Chondrocyte (in vitro differentiated cells): ENCODE data around the gene GALM. TPM values are rescaled to one million over a fixed set of nuclear protein-coding genes. Genes with fewer than 3 reads are reported as not detected.
"Not testable (repeated sequence)": the region's sequence is repeated elsewhere in the genome, so short reads cannot be mapped to it uniquely, and the experiment has no call there.

Source experiments
- DNase-seq: peaks from one replicate; pipeline ENCODE4 v3.0.0; 2021; ENCODE audit warnings: mixed read lengths, low spot score
- H3K27ac Mint-ChIP-seq: one replicate; pipeline ENCODE4 v1.8.0; 2021; ENCODE audit warnings: mild to moderate bottlenecking, moderate library complexity, mixed read lengths; ENCODE audit not compliant: unreplicated experiment
- H3K27me3 Mint-ChIP-seq: 2 replicates; pipeline ENCODE4 v1.8.0; 2021; ENCODE audit warnings: low read depth, mixed read lengths
- H3K36me3 Mint-ChIP-seq: 2 replicates; pipeline ENCODE4 v1.8.0; 2021; ENCODE audit warnings: low read depth, mixed read lengths
- H3K4me1 Mint-ChIP-seq: 2 replicates; pipeline ENCODE4 v1.8.0; 2021; ENCODE audit warnings: low read depth, mild to moderate bottlenecking, mixed read lengths
- H3K4me3 Mint-ChIP-seq: one replicate; pipeline ENCODE4 v1.8.0; 2021; ENCODE audit warnings: mild to moderate bottlenecking, moderate library complexity, mixed read lengths; ENCODE audit not compliant: unreplicated experiment
- H3K9me3 Mint-ChIP-seq: 2 replicates; pipeline ENCODE4 v1.8.0; 2021; ENCODE audit warnings: low read depth, mixed read lengths
- CTCF ChIP-seq: fragments of 200-600 bp; sonication (generic); IDR thresholded peaks from 2 replicates; pipeline ENCODE4 v1.5.0; 2021; ENCODE audit warnings: antibody characterized with exemption, mild to moderate bottlenecking, moderate library complexity
- total RNA-seq: library from RNA; stranded (reverse); gene quantifications from 3 replicates; pipeline ENCODE4 v1.2.1, GENCODE V29; 2021

GALM gene
- total RNA-seq, 1 donor from 2014 or later, result 4.7 TPM

- Mint-ChIP-seq H3K4me3 (no peak overlapping the region), H3K9me3 (peaks cover 6% of the 10 kb centered on the region), H3K27me3 (no peaks in the 10 kb centered on the region), H3K36me3 (no peaks in the 10 kb centered on the region), H3K27ac (no peak overlapping the region), H3K4me1 (no peaks in the 10 kb centered on the region)
- DNase-seq, result no peak
- TF ChIP-seq CTCF, result no peak
Observed at GRCh38 chr2:38632980-38633379, 32.9 kb upstream of the GALM start.

- no peak for DNase-seq
- peaks cover 6% of the 10 kb centered on the region for H3K9me3 Mint-ChIP-seq
- peaks cover 2% of the 10 kb centered on the region for H3K27me3 Mint-ChIP-seq
- no peak overlapping the region for H3K27ac Mint-ChIP-seq
- H3K36me3 Mint-ChIP-seq, result no peaks in the 10 kb centered on the region
- H3K4me1 Mint-ChIP-seq, result no peaks in the 10 kb centered on the region
- no peak for TF ChIP-seq CTCF
- H3K4me3 Mint-ChIP-seq, result no peak overlapping the region
Observed at GRCh38 chr2:38633895-38634294, 32.0 kb upstream of the GALM start.

- Mint-ChIP-seq H3K4me1 (no peaks in the 10 kb centered on the region), H3K27me3 (peaks cover 2% of the 10 kb centered on the region), H3K27ac (no peak overlapping the region), H3K9me3 (peaks cover 6% of the 10 kb centered on the region), H3K4me3 (no peak overlapping the region), H3K36me3 (no peaks in the 10 kb centered on the region)
- DNase-seq, result no peak
- no peak for TF ChIP-seq CTCF
Observed at GRCh38 chr2:38634684-38635083, 31.2 kb upstream of the GALM start.

- no peak overlapping the region for H3K27ac Mint-ChIP-seq
- no peak for TF ChIP-seq CTCF
- no peak for DNase-seq
- no peak overlapping the region for H3K4me3 Mint-ChIP-seq
- H3K4me1 Mint-ChIP-seq, result no peaks in the 10 kb centered on the region
- no peaks in the 10 kb centered on the region for H3K36me3 Mint-ChIP-seq
- H3K27me3 Mint-ChIP-seq, result peaks cover 2% of the 10 kb centered on the region
- H3K9me3 Mint-ChIP-seq, result peaks cover 2% of the 10 kb centered on the region
Observed at GRCh38 chr2:38635139-38635538, 30.8 kb upstream of the GALM start.

- Mint-ChIP-seq H3K27me3 (peaks cover 2% of the 10 kb centered on the region), H3K9me3 (no peaks in the 10 kb centered on the region), H3K27ac (no peak overlapping the region), H3K4me1 (no peaks in the 10 kb centered on the region), H3K4me3 (no peak overlapping the region), H3K36me3 (no peaks in the 10 kb centered on the region)
- TF ChIP-seq CTCF, result no peak
- DNase-seq, result no peak
Observed at GRCh38 chr2:38636069-38636468, 29.8 kb upstream of the GALM start.

- not testable (repeated sequence) for H3K9me3 Mint-ChIP-seq, H3K27me3 Mint-ChIP-seq
Observed at GRCh38 chr2:38642373-38643017, 23.4 kb upstream of the GALM start.

More at GRCh38 chr2:38642373-38643017, 23.4 kb upstream of the GALM start:
- not testable (repeated sequence) for H3K27ac Mint-ChIP-seq, H3K4me1 Mint-ChIP-seq, H3K36me3 Mint-ChIP-seq, H3K4me3 Mint-ChIP-seq, DNase-seq
